Activated CD8-positive, alpha-beta T cell treated with anti-CD3 and anti-CD28 coated beads for 36 hours (primary cell): ENCODE data around the gene UBE2L6. TPM values are rescaled to one million over a fixed set of nuclear protein-coding genes. Genes with fewer than 3 reads are reported as not detected.

Experiments
- ATAC-seq: fragments of 200-7000 bp; cut with Tn5 transposase; one replicate; pipeline ENCODE4 v1.10.0; 2021; ENCODE audit warnings: mild to moderate bottlenecking, moderate library complexity
- CTCF ChIA-PET: fragments of 350-600 bp; sonication (Branson Sonifier 250); formaldehyde crosslinking; loops from one replicate; lab custom pipeline; 2021; ENCODE audit warnings: antibody characterized with exemption; lab: Charles Lee
- POLR2A ChIA-PET: fragments of 350-600 bp; sonication (Branson Sonifier 250); formaldehyde crosslinking; loops from one replicate; lab custom pipeline; 2021; ENCODE audit warnings: antibody characterized with exemption; lab: Charles Lee
- DNase-seq: peaks from one replicate; pipeline ENCODE4 v3.0.0-alpha.2; 2020
- H3K27ac Mint-ChIP-seq: one replicate; pipeline ENCODE4 v1.8.0; 2021; ENCODE audit warnings: mild to moderate bottlenecking, mixed read lengths
- H3K27me3 Mint-ChIP-seq: one replicate; pipeline ENCODE4 v1.8.0; 2021; ENCODE audit warnings: mixed read lengths
- H3K36me3 Mint-ChIP-seq: one replicate; pipeline ENCODE4 v1.8.0; 2021; ENCODE audit warnings: low read depth, mixed read lengths
- H3K4me1 Mint-ChIP-seq: one replicate; pipeline ENCODE4 v1.8.0; 2021; ENCODE audit warnings: low read depth, mixed read lengths
- H3K4me3 Mint-ChIP-seq: one replicate; pipeline ENCODE4 v1.8.0; 2021; ENCODE audit warnings: mild to moderate bottlenecking, moderate library complexity, mixed read lengths
- H3K9me3 Mint-ChIP-seq: one replicate; pipeline ENCODE4 v1.8.0; 2021; ENCODE audit warnings: mixed read lengths
- intact Hi-C: fragments of 100-400 bp; cut with micrococcal nuclease; formaldehyde crosslinking; loops from one replicate; pipeline ENCODE4 v1.10.0; 2022
- total RNA-seq, 2 experiments: library from RNA; stranded (reverse); gene quantifications; one replicate each; pipeline ENCODE4 v1.2.3, GENCODE V29; 2021
- TF ChIP-seq, protein P1 (sequence below): fragments of 200-600 bp; IDR thresholded peaks from one replicate; pipeline ENCODE4 v1.8.0; 2022; ENCODE audit warnings: antibody characterized with exemption, mild to moderate bottlenecking

UBE2L6 gene
- total RNA-seq, 2 experiments from 2014 or later: 148 to 159 TPM

DNA sequence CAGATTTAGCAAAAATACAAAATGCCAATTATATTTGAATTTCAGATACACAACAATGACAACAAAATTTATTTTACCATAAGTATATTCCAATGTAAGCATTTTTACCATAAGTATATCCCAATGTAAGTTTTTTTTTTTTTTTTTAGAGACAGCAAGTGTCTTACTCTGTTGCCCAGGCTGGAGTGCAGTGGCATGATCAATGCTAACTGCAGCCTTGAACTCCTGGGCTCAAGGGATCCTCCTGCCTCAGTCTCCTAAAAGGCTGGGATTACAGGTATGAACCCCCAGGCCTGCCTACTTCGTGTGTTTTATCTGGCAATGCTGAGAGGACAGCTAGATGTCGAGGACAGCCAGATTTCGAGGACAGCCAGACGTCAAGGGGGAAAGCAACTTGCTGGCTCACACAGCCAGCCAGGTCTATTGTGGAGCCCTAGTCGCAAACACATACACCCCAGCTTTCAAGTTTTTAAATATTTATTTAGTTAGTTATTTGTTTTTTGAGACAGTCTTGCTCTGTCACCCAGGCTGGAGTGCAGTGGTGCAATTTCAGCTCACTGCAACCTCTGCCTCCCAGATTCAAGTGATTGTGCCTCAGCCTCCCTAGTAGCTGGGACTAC is 28.9 kb upstream of the UBE2L6 start:
- POLR2A ChIA-PET: no interaction called here
- peaks cover 23% of the 10 kb centered on the region for H3K27me3 Mint-ChIP-seq
- intact Hi-C loops: no loop called here
- CTCF ChIA-PET: interaction anchor here (0.7 to 1.6 kb wide), 6 partner anchors 9 to 52 kb away, joined by 3 to 5 read pairs (median 4); no protein-coding TSS in a partner anchor
- no peak overlapping the region for H3K27ac Mint-ChIP-seq
- no peak for ATAC-seq
- H3K4me1 Mint-ChIP-seq: no peaks in the 10 kb centered on the region
- no peak for DNase-seq
- TF ChIP-seq, protein P1, sequence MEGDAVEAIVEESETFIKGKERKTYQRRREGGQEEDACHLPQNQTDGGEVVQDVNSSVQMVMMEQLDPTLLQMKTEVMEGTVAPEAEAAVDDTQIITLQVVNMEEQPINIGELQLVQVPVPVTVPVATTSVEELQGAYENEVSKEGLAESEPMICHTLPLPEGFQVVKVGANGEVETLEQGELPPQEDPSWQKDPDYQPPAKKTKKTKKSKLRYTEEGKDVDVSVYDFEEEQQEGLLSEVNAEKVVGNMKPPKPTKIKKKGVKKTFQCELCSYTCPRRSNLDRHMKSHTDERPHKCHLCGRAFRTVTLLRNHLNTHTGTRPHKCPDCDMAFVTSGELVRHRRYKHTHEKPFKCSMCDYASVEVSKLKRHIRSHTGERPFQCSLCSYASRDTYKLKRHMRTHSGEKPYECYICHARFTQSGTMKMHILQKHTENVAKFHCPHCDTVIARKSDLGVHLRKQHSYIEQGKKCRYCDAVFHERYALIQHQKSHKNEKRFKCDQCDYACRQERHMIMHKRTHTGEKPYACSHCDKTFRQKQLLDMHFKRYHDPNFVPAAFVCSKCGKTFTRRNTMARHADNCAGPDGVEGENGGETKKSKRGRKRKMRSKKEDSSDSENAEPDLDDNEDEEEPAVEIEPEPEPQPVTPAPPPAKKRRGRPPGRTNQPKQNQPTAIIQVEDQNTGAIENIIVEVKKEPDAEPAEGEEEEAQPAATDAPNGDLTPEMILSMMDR: no peak
- no peak overlapping the region for H3K4me3 Mint-ChIP-seq
- H3K9me3 Mint-ChIP-seq: no peaks in the 10 kb centered on the region
- no peaks in the 10 kb centered on the region for H3K36me3 Mint-ChIP-seq

DNA sequence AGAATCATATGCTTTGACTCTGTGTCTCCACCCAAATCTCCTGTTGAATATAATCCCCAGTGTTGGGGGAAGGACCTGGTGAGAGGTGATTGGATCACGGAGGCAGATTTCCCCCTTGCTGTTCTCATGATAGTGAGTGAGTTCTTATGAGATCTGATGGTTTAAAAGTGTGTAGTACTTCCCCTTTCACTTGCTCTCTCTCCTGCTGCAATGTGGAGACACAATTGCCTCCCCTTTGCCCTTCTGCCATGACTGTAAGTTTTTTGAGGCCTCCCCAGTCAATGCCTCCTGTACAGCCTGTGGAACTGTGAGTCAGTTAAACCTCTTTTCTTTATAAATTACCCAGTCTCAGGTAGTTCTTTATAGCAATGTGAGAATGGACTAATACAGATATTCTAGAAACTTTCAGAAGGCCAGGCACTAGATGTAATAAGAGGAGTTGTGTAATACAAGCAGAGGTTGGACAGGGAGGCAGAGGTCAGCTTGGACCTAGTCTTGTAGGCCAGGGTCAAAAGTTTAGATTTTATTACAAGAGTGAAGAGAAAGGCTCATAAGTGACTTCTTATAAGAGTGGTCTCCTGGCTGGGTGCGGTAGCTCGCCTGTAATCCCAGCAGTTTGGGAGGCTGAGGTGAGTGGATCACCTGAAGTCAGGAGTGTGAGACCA is 20.7 kb upstream of the UBE2L6 start:
- H3K4me1 Mint-ChIP-seq: peaks cover 6% of the 10 kb centered on the region
- peaks cover 3% of the 10 kb centered on the region for H3K27me3 Mint-ChIP-seq
- H3K9me3 Mint-ChIP-seq: no peaks in the 10 kb centered on the region
- no peak overlapping the region for H3K4me3 Mint-ChIP-seq
- H3K36me3 Mint-ChIP-seq: no peaks in the 10 kb centered on the region
- intact Hi-C loops: no loop called here
- ChIA-PET POLR2A (no interaction called here), CTCF (no interaction called here)
- no peak for DNase-seq
- H3K27ac Mint-ChIP-seq: no peak overlapping the region
- ATAC-seq: no peak
- TF ChIP-seq, protein P1: no peak

DNA sequence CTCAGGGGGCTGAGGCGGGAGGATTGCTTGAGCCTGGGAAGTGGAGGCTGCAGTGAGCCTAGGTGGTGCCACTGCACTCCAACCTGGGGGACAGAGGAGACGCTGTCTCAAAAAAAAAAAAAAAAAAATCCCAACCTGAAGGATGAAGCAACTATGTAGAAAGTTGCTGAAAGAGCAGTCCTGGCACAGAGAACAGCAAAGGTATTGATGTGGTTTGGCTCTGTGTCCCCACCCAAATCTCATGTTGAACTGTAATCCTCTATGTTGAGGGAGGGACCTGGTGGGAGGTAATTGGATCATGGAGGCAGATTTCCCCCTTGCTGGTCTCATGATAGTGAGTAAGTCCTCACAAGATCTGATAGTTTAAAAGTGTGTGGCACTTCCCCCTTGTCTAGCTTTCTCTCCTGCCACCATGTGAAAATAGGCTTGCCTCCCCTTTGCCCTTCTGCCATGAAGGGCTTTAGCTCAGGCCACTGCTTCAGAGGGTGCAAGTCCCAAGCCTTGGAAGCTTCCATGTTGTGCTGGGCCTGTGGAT is 19.3 kb upstream of the UBE2L6 start:
- ATAC-seq (no peak), DNase-seq (no peak)
- TF ChIP-seq, protein P1: no peak
- no peaks in the 10 kb centered on the region for H3K9me3 Mint-ChIP-seq
- CTCF ChIA-PET: interaction anchor here (1.3 kb wide), 1 partner anchor 36 kb away, joined by 4 read pairs; no protein-coding TSS in a partner anchor
- H3K4me3 Mint-ChIP-seq: no peak overlapping the region
- no peak overlapping the region for H3K27ac Mint-ChIP-seq
- no peaks in the 10 kb centered on the region for H3K36me3 Mint-ChIP-seq
- H3K27me3 Mint-ChIP-seq: peaks cover 3% of the 10 kb centered on the region
- peaks cover 6% of the 10 kb centered on the region for H3K4me1 Mint-ChIP-seq
- intact Hi-C loops: no loop called here
- POLR2A ChIA-PET: no interaction called here

DNA sequence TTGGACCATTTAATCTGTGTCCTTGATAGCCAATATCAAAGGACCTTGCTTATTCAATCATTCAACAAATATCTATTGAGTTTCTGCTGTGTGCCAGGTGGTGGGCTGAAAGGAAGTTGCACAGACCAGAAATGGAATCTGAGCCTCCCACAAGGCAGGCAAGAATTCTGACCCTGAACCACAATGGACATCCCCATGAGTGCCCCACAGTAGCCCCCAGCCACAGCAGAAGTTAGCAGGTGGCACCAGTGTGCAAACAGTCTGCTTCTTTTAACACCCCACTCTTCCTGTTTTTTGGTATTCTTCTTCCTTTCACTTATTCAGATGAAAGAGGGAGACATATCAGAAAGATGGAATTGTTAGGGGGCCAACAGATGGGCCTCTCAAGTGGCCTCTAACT is 17.8 kb upstream of the UBE2L6 start:
- DNase-seq (no peak), ATAC-seq (no peak)
- Mint-ChIP-seq H3K27me3 (no peaks in the 10 kb centered on the region), H3K27ac (no peak overlapping the region), H3K4me3 (no peak overlapping the region), H3K4me1 (peaks cover 6% of the 10 kb centered on the region), H3K9me3 (no peaks in the 10 kb centered on the region), H3K36me3 (no peaks in the 10 kb centered on the region)
- POLR2A ChIA-PET: interaction anchor here (0.7 kb wide), 1 partner anchor 106 kb away, joined by 3 read pairs; no protein-coding TSS in a partner anchor
- CTCF ChIA-PET: no interaction called here
- TF ChIP-seq, protein P1: no peak
- intact Hi-C loops: no loop called here

DNA sequence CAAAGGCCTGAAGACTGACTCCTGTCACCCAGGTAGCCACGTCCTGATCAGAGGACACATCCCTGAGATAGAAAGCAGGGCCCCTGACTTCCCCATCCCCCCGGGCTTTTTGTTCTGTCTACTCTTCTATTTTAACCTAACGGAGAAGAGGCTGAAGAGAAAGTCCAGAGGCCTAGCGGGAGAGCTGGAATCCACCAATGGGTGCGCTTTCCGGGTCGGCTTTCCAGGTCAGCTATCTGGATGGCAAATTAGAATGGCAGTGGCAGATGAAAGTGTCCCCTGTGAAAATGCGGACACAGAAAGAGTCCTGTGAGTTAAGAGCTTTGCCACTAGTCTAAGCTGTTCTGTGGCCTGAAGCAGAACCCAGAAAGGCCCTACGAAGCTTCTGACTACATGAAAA is 16.9 kb upstream of the UBE2L6 start:
- Mint-ChIP-seq H3K4me1 (peaks cover 6% of the 10 kb centered on the region), H3K4me3 (no peak overlapping the region), H3K9me3 (no peaks in the 10 kb centered on the region), H3K27ac (no peak overlapping the region), H3K36me3 (no peaks in the 10 kb centered on the region), H3K27me3 (no peaks in the 10 kb centered on the region)
- DNase-seq (no peak), ATAC-seq (no peak)
- ChIA-PET CTCF (interaction anchor here (0.9 to 1.1 kb wide), 2 partner anchors 57 to 216 kb away, joined by 3 to 4 read pairs; no protein-coding TSS in a partner anchor), POLR2A (no interaction called here)
- intact Hi-C loops: no loop called here
- TF ChIP-seq, protein P1: no peak
